HG03575 (cell line): ENCODE measurements around the gene DHRS11.
"Not testable (repeated sequence)": the region's sequence is repeated elsewhere in the genome, so short reads cannot be mapped to it uniquely, and the experiment has no call there.

ENCODE experiments used
- ATAC-seq: cut with Tn5 transposase; IDR thresholded peaks from one replicate; pipeline ENCODE4 v1.9.1; 2021; ENCODE audit not compliant: unreplicated experiment, insufficient number of reproducible peaks, low FRiP score; ENCODE audit errors: extremely low read depth

DHRS11 gene

DNA sequence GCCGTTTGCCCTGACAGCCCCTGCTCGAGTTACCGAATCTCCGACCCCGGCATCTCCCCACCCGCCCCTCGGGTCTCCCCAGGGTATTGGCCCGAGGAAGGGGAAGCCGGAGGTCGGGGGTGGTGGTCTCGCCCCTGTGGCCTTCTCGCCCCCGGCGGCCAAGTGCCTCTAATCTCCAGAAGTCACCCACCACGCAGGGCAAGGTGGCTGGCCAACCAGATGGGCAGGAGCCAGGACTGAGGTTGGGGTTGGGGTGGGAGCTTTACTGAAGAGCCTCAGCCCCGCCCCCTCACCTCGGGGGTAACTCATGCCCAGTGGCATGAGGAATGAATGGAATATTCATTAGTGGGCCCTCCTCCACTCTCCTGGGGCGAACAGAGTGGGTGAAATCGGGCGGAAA, 637 bp downstream of the DHRS11 start:
- no peak for ATAC-seq

DNA sequence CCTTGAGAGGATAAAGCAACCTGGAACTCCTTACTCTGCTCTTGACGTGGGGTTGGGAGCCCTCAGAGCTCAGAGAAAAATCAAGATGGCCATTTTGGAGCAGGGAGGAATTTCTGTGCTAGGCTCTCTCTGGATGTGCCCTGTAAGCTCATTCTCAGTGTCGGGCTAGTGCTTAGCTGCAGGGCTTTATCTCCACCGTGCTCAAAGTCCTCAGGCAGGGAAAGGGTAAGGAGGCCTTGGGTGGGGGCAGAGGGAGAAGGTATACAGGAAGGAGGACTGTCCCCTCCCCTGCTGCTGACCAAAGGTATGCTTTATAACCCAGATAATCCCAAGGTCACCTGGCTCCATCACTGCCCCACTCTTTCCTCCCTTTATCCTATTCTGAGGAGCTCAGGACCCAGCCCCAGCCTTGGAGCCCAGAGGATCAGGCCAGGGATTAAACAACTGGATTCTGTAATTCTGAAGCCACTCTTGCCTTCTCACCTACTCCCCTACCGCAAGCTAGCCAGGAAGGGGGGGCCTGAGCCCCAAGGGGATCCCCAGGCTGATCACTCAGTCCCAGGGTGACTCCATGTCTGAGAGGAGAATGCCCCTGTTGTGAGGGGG, 1.1 kb downstream of the DHRS11 start:
- no peak for ATAC-seq

DNA sequence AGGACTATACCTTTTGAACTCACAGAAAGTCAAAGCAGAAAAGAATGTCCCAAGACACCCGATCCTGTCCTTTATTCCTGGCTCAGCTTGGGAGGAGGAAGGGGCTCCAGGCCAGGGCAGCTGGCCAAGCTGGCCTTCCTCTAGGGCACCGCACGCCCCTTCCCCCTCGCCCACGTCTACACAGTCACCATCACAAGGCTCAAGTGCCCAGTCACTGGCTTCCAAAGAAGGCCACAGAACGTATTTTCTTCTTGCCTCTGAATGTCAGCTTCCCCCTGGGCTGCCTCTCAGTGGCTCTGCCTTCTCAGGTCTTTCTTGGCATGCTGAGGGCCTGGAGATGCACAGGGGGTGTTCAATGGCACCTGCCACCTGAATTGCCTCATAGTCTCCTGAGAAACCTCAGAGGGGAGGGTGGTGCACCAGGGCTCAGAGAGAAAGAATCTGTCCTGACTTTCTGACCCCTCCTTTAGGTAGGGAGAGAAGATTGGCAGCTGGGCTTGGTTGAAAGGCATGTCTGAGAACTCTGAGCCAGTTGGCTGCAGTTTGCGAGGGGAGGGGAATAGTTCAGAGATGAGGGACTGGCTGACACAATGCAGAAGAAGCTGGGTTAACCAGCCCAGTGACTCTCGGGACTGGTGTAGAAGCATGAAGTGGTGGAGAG, 2.1 kb downstream of the DHRS11 start:
- ATAC-seq, result no peak

DNA sequence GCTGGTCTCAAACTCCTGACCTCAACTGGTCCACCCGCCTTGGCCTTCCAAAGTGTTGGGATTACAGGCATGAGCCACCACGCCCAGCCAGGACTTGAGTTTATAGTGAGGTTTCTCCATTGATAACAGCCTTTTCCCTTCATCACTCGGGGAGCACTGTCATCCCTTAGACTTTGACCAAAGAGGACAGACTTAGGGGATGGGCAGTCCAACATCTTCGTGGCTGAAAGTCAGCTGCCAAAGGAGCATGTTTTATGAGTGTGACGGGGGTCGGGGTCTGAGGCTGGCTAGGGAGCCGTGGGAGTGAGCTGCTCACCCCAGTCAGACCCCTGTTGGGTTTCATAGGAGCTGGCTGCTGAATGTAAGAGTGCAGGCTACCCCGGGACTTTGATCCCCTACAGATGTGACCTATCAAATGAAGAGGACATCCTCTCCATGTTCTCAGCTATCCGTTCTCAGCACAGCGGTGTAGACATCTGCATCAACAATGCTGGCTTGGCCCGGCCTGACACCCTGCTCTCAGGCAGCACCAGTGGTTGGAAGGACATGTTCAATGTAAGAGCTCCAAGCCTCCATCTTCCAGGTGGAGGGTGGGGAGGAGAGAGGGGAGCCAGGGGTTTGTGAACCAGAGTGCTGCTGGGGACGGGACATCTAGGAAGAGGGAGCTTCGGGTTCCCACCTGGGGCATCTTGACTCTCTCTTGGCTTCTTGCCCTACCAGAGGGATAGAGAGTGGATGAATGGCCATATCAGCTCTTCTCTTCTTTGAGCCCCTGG, 3.1 kb downstream of the DHRS11 start:
- no peak for ATAC-seq

DNA sequence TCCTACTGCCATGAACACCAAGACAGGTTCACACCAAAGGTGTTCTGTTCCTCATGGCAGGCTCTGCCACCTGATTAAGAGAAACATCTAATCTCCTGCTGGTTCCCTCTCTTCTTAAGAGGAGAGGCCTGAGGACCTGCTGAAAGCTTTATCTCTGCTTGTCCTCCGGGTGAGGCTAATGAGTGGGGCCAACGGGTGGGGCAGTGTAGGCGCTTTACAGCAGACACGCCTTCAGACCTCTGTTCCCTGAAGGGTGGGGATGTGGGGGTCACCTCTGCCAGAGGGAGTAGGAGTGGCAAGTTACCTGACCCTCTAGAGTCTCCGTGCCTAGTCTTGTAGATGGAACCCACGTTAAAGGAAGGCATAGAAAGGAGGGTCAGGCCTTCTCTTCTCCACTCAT, 5.5 kb downstream of the DHRS11 start:
- no peak for ATAC-seq

DNA sequence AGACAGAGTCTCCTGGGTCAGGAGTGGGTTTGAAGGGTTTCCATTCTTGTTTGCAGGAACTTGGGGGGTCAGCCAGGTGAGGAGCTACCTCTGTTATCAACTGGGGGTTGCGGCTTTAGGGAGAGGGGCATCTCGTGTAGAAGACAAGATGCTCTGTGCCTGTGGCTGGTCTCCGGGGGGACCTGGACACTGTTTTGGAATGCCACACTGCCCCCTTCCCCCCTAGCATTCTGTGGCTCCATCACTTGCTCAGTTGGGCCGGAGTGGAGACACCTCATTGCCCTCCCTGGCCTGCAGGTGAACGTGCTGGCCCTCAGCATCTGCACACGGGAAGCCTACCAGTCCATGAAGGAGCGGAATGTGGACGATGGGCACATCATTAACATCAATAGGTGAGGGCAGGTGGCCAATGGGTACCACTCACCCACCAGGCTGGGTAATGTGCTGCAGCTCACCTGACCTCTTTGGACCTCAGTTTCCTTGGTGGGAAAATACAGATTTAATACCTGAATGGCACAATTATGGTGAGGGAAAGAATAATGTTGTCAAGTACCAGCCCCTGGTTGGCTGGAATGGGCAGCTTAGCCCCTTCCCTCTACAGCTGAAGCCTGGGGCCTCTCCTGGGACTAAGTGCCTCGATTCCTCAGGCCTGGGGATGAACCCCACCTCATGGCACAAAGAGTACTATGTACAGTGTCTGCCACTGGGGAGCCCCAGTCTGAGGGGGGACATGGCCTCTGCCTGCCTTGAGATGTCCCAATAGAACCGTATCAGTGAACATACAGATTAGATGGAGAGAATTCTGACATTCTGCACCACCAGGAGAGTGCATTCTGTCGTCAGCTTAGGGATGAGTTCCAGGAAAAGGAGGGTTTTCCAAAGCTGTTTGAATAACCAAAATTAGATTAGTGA, 6.4 kb downstream of the DHRS11 start:
- ATAC-seq, result no peak

DNA sequence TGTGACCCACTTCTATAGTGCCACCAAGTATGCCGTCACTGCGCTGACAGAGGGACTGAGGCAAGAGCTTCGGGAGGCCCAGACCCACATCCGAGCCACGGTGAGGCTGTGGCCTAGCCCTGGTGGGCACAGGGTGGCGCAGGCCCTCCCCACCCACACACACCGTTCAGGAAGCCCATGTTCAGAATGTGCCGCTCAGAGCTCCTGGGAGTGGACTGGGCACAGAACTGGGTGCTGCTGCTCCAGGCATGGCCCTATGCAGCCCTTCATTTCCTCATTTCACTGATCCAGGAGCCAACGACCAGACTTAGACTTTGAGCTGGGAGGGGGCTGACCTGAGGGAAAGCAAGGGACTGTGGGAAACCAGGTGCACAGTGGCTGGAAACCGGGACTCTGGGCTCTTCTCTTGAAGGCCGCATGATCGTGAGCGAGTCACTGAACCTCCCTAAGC, 7.3 kb downstream of the DHRS11 start:
- ATAC-seq, result no peak

DNA sequence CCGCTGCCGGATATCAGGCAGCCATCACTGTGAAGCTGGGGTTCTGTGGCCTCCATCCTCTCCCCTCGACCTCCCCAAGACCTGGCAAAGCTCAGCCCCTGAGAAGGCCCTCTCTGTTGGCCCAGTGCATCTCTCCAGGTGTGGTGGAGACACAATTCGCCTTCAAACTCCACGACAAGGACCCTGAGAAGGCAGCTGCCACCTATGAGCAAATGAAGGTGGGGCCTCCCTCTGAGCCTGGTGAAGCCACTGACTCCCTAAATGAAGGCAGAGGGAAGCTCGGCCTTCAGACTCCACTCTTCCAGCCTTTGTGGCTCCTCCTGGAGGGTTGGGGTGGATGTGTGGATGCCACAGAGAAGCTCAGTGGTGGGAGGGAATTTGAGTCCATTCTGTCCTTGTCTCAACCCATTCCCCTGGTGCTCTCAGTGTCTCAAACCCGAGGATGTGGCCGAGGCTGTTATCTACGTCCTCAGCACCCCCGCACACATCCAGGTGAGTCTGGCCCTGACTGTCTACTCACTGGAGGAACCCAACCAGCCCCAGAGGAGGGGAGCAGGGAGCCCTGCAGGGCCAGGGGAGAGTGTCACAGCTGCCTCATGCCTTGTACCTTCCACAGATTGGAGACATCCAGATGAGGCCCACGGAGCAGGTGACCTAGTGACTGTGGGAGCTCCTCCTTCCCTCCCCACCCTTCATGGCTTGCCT, 8.0 kb downstream of the DHRS11 start:
- ATAC-seq, result no peak

DNA sequence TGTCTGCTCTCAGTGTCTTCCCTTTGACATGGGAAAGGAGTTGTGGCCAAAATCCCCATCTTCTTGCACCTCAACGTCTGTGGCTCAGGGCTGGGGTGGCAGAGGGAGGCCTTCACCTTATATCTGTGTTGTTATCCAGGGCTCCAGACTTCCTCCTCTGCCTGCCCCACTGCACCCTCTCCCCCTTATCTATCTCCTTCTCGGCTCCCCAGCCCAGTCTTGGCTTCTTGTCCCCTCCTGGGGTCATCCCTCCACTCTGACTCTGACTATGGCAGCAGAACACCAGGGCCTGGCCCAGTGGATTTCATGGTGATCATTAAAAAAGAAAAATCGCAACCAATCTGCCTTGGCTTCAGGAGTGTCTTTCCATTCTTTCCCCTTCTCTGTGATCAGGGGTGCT, 8.8 kb downstream of the DHRS11 start:
- ATAC-seq, result no peak

DNA sequence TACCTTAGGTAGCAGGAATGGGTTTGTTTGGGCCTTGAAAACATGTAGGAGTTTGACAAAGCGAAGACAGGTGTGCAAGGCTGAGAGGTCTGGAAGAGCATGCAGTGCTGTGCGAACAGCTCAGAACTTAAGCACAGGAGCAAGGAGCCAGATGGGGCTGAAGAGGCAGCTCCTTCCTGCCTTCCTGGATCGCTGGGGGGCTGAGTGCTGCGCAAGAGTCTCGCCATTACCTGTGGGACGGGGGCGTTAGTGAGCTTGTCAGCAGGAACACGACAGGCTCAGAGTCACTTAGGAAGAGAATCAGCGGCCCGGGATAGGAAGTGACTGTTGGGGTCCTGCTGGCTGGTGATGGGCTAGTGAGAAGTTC, 9.2 kb downstream of the DHRS11 start:
- no peak for ATAC-seq

DNA sequence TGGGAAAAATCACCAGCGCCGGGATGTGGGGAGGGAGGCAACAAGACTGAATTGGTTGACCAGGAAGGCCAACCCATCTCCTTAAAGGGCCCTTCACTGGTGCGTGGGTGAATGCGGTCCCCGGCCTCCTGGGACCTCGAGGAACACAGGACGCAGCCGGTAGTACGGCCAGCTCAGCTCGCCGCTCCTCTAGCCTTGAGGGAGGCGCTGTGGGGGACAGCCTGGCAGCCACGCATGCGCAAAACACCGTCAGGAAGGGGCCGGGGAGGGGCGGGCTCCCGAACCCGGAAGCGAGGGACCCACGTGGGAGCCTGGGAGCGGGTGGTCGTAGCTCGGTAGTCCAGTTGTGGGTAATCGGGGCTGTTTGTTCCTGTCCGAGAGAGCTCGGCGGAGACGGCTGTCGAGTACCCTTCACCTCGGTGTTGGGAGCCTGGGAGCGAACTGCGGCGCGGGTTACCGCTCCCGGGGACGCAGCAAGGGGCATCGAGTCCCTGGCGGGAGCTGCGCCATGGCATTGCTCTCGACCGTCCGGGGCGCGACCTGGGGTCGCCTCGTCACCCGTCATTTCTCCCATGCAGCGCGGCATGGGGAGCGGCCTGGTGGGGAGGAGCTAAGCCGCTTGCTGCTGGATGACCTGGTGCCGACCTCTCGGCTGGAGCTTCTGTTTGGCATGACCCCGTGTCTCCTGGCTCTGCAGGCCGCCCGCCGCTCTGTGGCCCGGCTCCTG, 9.8 kb downstream of the DHRS11 start, which contains the start of gene MRM1:
Gene MRM1 (plus strand): TSS at position 281 of the 727 bp plus-strand sequence. CDS start 228 bp downstream, at position 509.
- no peak for ATAC-seq

DNA sequence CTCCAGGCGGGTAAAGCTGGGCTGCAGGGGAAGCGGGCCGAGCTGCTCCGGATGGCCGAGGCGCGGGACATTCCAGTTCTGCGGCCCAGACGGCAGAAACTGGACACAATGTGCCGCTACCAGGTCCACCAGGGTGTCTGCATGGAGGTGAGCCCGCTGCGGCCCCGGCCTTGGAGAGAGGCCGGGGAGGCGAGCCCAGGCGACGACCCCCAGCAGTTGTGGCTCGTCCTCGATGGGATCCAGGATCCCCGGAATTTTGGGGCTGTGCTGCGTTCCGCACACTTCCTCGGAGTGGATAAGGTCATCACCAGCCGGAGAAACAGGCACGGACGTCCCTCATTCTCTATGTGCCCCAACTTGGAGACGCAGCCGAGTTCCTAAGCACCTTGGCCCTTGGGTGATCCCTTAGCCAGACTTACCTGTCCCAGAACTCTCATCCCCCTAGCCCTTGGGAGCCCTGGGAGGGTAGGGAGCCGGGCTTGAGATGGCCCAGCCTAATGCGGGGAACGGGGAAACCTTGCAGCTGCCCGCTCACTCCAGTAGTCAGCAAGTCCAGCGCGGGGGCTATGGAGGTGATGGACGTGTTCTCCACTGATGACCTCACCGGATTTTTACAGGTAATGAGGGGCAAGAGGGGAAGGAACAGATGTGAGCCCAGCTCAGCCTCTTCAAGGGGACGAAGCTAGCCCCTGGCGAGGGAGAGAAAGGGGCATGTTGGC, 10.5 kb downstream of the DHRS11 start:
- no peak for ATAC-seq

DNA sequence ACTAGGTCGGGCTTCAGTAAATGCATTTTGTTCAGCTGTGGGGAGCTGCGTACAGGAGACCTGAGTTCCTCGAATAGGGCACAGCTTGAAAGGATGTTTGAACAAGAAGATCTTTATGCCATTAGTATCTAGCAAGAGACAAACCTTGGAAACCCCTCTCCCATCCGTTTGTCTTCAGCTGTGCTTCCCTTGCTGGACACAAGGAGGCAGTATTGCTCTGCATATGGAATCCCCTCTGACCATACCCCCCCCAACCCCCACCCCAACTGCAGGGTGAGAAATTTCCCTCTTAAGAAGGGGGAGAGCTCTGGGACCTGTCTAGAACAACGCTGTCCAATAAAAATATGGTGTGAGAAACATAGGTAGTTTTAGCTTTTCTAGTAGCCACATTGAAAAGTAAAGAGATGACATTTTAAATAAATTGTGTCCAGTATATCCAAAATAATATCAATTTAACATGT, 11.3 kb downstream of the DHRS11 start:
- ATAC-seq, result no peak

DNA sequence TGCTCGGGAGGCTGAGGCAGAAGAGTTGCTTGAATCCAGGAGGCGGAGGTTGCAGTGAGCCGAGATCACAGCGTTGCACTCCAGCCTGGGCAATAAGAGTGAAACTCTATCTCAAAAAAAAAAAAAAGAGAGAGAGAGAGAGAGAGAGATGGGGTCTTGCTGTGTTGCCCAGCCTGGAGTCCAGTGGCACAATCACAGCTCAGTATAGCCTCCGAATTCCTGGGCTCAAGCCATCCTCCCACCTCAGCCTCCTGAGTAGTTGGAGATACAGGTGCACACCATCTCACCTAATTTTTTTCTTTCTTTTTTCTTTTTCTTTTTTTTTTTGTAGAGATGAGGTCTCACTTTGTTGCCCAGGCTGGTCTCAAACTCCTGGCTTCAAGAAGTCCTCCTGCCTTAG, 13.3 kb downstream of the DHRS11 start:
- ATAC-seq, result not testable (repeated sequence)

DNA sequence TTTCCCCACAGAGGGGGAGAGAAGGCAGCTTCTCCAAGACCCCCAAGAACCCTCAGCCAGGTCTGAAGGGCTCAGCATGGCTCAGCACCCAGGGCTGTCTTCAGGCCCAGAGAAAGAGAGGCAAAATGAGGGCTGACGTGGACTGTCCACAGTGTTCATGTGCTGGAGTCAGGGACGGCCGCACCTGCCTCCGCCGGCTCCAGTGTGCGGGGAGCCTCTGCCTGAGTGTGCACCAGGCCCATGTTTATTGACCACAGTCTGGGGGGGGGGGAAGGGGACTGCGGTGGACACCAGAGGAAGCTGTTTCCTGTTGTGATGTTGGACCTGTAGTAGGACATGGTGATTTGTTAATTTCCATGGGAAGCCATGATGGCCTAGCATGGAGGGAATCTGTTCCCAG, 16.6 kb downstream of the DHRS11 start:
- ATAC-seq, result no peak

DNA sequence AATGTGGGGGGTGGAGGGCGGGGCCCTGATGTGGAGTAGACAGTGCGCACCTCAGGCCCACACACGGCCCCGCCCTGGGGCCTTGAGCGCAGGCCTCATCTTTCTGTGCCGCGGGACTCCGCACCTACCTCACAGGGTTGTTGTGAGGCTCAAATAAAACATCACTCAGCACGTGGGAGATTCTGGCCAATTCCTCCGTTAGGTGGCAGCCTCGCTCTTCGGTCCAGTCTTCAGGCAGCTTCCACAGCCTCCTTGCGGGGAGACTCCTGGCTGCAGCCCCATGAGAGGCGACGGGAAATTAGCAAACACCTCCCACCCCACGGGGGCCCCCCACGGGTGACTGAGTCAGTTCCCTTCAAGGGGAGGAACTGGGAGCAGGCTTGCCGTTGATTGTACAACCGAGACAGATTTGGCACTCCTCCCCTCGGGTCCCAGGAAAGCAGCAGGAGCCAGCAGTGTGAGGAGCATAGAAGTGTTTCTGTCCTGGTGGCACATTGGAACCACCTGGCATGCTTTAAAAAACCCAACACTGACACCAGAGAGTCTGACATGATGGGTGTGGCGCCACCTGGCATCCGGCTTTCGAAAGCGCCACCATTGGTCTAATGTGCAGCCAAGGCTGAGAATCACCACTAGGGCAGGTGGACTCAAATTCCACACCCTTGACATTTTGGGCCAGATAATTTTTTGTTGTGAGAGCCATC, 17.3 kb downstream of the DHRS11 start:
- no peak for ATAC-seq

DNA sequence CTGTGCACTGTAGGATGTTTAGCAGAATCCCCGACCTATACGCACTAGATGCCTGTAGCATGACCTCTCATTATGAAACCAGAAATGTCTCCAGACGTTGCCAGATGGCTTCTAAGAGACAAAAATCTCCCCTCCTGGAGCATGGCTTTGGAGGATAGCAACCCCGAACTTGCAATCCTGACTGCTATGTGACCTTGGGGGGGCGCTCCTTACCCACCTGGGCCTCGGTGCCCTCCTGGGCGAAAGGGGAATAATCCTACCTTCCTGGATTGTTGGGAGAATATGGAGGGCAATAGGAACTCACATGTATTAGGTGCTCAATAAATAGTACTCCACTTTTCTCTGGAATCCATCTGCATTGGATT, 17.8 kb downstream of the DHRS11 start:
- no peak for ATAC-seq
